IMR-90 (cell line): ENCODE measurements around the gene INSR. TPM values are rescaled to one million over a fixed set of nuclear protein-coding genes. Genes with fewer than 3 reads are reported as not detected.

ENCODE experiments used
- ATAC-seq: fragments of 200-7000 bp; cut with Tn5 transposase; 2 replicates; pipeline ENCODE4 v1.9.1; 2020; ENCODE audit warnings: low read depth, mild to moderate bottlenecking, moderate library complexity
- BruUV-seq: library from RNA; stranded (reverse); fragments of 400-500 nt; replicated peaks from 2 replicates; lab custom pipeline; 2021; lab: Mats Ljungman, UMichigan
- CTCF ChIA-PET: fragments of 300-600 bp; formaldehyde crosslinking; extraction: SDS; loops from one replicate; lab custom pipeline; 2021; ENCODE audit warnings: antibody characterized with exemption; lab: Yijun Ruan, JAX
- POLR2A ChIA-PET: fragments of 300-600 bp; sonication (Branson Sonifier 250); formaldehyde crosslinking; loops from one replicate; lab custom pipeline; 2022; ENCODE audit warnings: antibody characterized with exemption; ENCODE audit not compliant: unreplicated experiment; lab: Charles Lee
- DNase-seq: peaks from one replicate; pipeline ENCODE4 v3.0.0; 2013
- H2AFZ ChIP-seq: replicated peaks from 2 replicates; pipeline ENCODE3; 2013; ENCODE audit warnings: low read length, mild to moderate bottlenecking; ENCODE audit not compliant: poor library complexity
- H2AK5ac ChIP-seq: 2 replicates; pipeline ENCODE4 v1.6.1; 2013; ENCODE audit warnings: low read depth, low read length, inconsistent platforms
- H2AK9ac ChIP-seq: replicated peaks from 2 replicates; pipeline ENCODE3; 2013; ENCODE audit warnings: mild to moderate bottlenecking, low read depth, low read length, moderate library complexity; ENCODE audit not compliant: poor library complexity
- H2BK120ac ChIP-seq: 2 replicates; pipeline ENCODE4 v1.6.1; 2013; ENCODE audit warnings: low read depth, low read length, inconsistent platforms
- H2BK15ac ChIP-seq: 3 replicates; pipeline ENCODE4 v1.6.1; 2013; ENCODE audit warnings: low read depth, low read length, inconsistent platforms
- H2BK20ac ChIP-seq: 2 replicates; pipeline ENCODE4 v1.6.1; 2013; ENCODE audit warnings: low read depth, mild to moderate bottlenecking, inconsistent platforms, low read length, moderate library complexity
- H2BK5ac ChIP-seq: 2 replicates; pipeline ENCODE4 v1.6.1; 2013; ENCODE audit warnings: mild to moderate bottlenecking, low read depth, low read length, inconsistent platforms; ENCODE audit not compliant: poor library complexity, severe bottlenecking
- H3K14ac ChIP-seq: replicated peaks from 2 replicates; pipeline ENCODE4 v1.6.1; 2013; ENCODE audit warnings: low read depth, low read length, inconsistent platforms
- H3K18ac ChIP-seq: 2 replicates; pipeline ENCODE4 v1.6.1; 2013; ENCODE audit warnings: low read depth, low read length, control low read depth
- H3K23ac ChIP-seq: 2 replicates; pipeline ENCODE4 v1.6.1; 2013; ENCODE audit warnings: low read depth, low read length, inconsistent platforms
- H3K27ac ChIP-seq: 2 replicates; pipeline ENCODE4 v1.5.1; 2013; ENCODE audit warnings: mild to moderate bottlenecking, control low read depth, low read length; ENCODE audit not compliant: insufficient read depth
- H3K27me3 ChIP-seq: 2 replicates; pipeline ENCODE4 v1.6.1; 2013; ENCODE audit warnings: low read length; ENCODE audit not compliant: control insufficient read depth, insufficient read depth
- H3K36me3 ChIP-seq: 2 replicates; pipeline ENCODE4 v1.6.1; 2013; ENCODE audit warnings: low read length, mixed read lengths; ENCODE audit not compliant: control insufficient read depth, insufficient read depth
- H3K4ac ChIP-seq: 2 replicates; pipeline ENCODE4 v1.6.1; 2013; ENCODE audit warnings: low read depth, low read length, inconsistent platforms
- H3K4me1 ChIP-seq: 2 replicates; pipeline ENCODE4 v1.6.1; 2013; ENCODE audit warnings: low read length, mixed read lengths; ENCODE audit not compliant: control insufficient read depth, insufficient read depth
- H3K4me2 ChIP-seq: 2 replicates; pipeline ENCODE4 v1.6.1; 2013; ENCODE audit warnings: low read depth, mild to moderate bottlenecking, control low read depth, low read length, moderate library complexity
- H3K4me3 ChIP-seq: 2 replicates; pipeline ENCODE4 v1.5.1; 2013; ENCODE audit warnings: low read depth, mild to moderate bottlenecking, control low read depth, low read length, moderate library complexity; ENCODE audit not compliant: insufficient read depth
- H3K56ac ChIP-seq: 2 replicates; pipeline ENCODE4 v1.6.1; 2013; ENCODE audit warnings: low read length, inconsistent platforms; ENCODE audit not compliant: insufficient read depth; ENCODE audit errors: extremely low read depth
- H3K79me1 ChIP-seq, 2 experiments: 2 replicates each; pipeline ENCODE4 v1.6.1; 2013; ENCODE audit warnings: low read length in 2 of 2, inconsistent platforms in 1 of 2, low read depth in 1 of 2
- H3K9ac ChIP-seq: 2 replicates; pipeline ENCODE4 v1.6.1; 2013; ENCODE audit warnings: low read depth, low read length, control low read depth
- H3K9me1 ChIP-seq: 2 replicates; pipeline ENCODE4 v1.6.1; 2013; ENCODE audit warnings: low read length, inconsistent platforms; ENCODE audit not compliant: insufficient read depth
- H3K9me3 ChIP-seq: 2 replicates; pipeline ENCODE4 v1.6.1; 2013; ENCODE audit warnings: low read length; ENCODE audit not compliant: control insufficient read depth, insufficient read depth
- H4K20me1 ChIP-seq: 2 replicates; pipeline ENCODE4 v1.6.1; 2013; ENCODE audit warnings: low read length, inconsistent platforms; ENCODE audit not compliant: insufficient read depth
- H4K5ac ChIP-seq: 2 replicates; pipeline ENCODE4 v1.6.1; 2013; ENCODE audit warnings: mild to moderate bottlenecking, low read depth, low read length, control low read depth
- H4K8ac ChIP-seq, 2 experiments: 2 replicates each; pipeline ENCODE4 v1.6.1; 2013; ENCODE audit warnings: low read depth in 2 of 2, low read length in 2 of 2, control low read depth in 1 of 2, inconsistent platforms in 1 of 2
- H4K91ac ChIP-seq: 2 replicates; pipeline ENCODE4 v1.6.1; 2013; ENCODE audit warnings: low read depth, low read length, inconsistent platforms; ENCODE audit not compliant: insufficient read depth
- POLR2A ChIP-seq: IDR thresholded peaks from 2 replicates; pipeline ENCODE4 v1.6.1; 2012; ENCODE audit warnings: mild to moderate bottlenecking, low read depth, low read length
- WGBS, 2 experiments: methylation state at CpG; one replicate each; pipeline versions ENCODE4 v1.1.5 to v1.1.7; 2013; ENCODE audit warnings: missing lambda C conversion rate in 2 of 2; ENCODE audit not compliant: insufficient read length in 1 of 2; ENCODE audit errors: extremely low coverage in 2 of 2; 5-methylcytosine and 5-hydroxymethylcytosine counted together
- dilution Hi-C: fragments of 300-500 bp; cut with HindIII; formaldehyde crosslinking; loops from one replicate; pipeline ENCODE4 v1.14.3; 2018; ENCODE audit warnings: low sequenced_read_pairs; ENCODE audit not compliant: unreplicated experiment
- in situ Hi-C: fragments of 300-500 bp; cut with MboI; formaldehyde crosslinking; loops from 3 replicates; pipeline ENCODE4 v1.14.3; 2019; ENCODE audit warnings: low sequenced_read_pairs, inconsistent platforms, mixed read lengths
- intact Hi-C: fragments of 100-400 bp; cut with micrococcal nuclease; formaldehyde crosslinking; loops from 2 replicates; pipeline ENCODE4 v1.10.0; 2022
- polyA plus RNA-seq, 3 experiments: library from polyadenylated mRNA; depleted of rRNA; stranded (reverse); fragments of >200 nt; gene quantifications; 2 replicates each; pipeline ENCODE4 v1.2.3, GENCODE V29; 2012; ENCODE audit warnings: low replicate concordance in 1 of 3
- total RNA-seq: library from RNA; depleted of rRNA; stranded (reverse); fragments of >200 nt; gene quantifications from 2 replicates; pipeline ENCODE4 v1.2.3, GENCODE V29; 2012

Gene INSR
- total and polyA plus RNA-seq, 2 of the 4 experiments (the other 2 are of a cell fraction): 2.8 to 7.9 TPM

GRCh38 chr19:7076151-7076550, 218.1 kb downstream of the INSR start:
- Histone ChIP-seq H4K20me1 (no peaks in the 10 kb centered on the region), H3K4me1 (no peaks in the 10 kb centered on the region), H2BK20ac (no peak overlapping the region), H2AK9ac (no peak overlapping the region), H3K9me1 (no peaks in the 10 kb centered on the region), H3K18ac (no peak overlapping the region), H2AFZ (no peak overlapping the region), H3K27ac (no peak overlapping the region), H3K36me3 (peaks cover 77% of the 10 kb centered on the region), H4K91ac (no peak overlapping the region), H3K9me3 (peaks cover 56% of the 10 kb centered on the region), H3K4ac (no peak overlapping the region), H2BK15ac (no peak overlapping the region), H3K23ac (no peak overlapping the region), H3K79me1 (peaks cover 2 to 5% of the 10 kb centered on the region in 2 experiments; a peak in 3 of 4 replicates), H3K4me3 (no peak overlapping the region), H3K9ac (no peak overlapping the region), H4K5ac (no peak overlapping the region), H3K27me3 (no peaks in the 10 kb centered on the region), H3K56ac (no peak overlapping the region), H3K4me2 (no peak overlapping the region), H2BK5ac (no peak overlapping the region), H2BK120ac (no peak overlapping the region), H3K14ac (no peak overlapping the region), H2AK5ac (no peak overlapping the region), H4K8ac (no peak overlapping the region)
- ATAC-seq: no peak
- WGBS, 2 experiments: no CpG with 5 or more reads among the region's 6 CpGs
- BruUV-seq: no TSS peak
- in situ Hi-C loops: no loop called here
- CTCF ChIA-PET: no interaction called here
- intact Hi-C loops: no loop called here
- dilution Hi-C loops: no loop called here
- TF ChIP-seq POLR2A: no peak
- DNase-seq: no peak
- POLR2A ChIA-PET: no interaction called here
